Naive thymus-derived CD4-positive, alpha-beta T cell (primary cell): ENCODE measurements around the gene SRRM2. TPM values are rescaled to one million over a fixed set of nuclear protein-coding genes. Genes with fewer than 3 reads are reported as not detected.

Experiments used
- ATAC-seq: fragments of 150-1000 bp; cut with Tn5 transposase; 2 replicates; pipeline ENCODE4 v1.10.0; 2021; ENCODE audit warnings: mild to moderate bottlenecking, moderate library complexity
- CTCF ChIA-PET: fragments of 350-600 bp; sonication (Branson Sonifier 250); formaldehyde crosslinking; loops from one replicate; lab custom pipeline; 2021; ENCODE audit warnings: antibody characterized with exemption; lab: Charles Lee
- POLR2A ChIA-PET: fragments of 350-600 bp; sonication (Branson Sonifier 250); formaldehyde crosslinking; loops from one replicate; lab custom pipeline; 2021; ENCODE audit warnings: antibody characterized with exemption, inconsistent platforms; lab: Charles Lee
- DNase-seq, 9 donors: peaks; one replicate each; pipeline versions ENCODE4 v3.0.0 to v3.0.0-alpha.2; 2020 to 2022; ENCODE audit warnings: mixed read lengths in 1 of 9
- H3K27ac ChIP-seq: one replicate; pipeline ENCODE4 v1.7.0; 2013; ENCODE audit warnings: mild to moderate bottlenecking, low read depth, low read length, moderate library complexity
- H3K27me3 ChIP-seq, 2 donors: one replicate each; pipeline ENCODE4 v1.7.0; 2013; ENCODE audit warnings: low read length in 2 of 2, mild to moderate bottlenecking in 2 of 2, moderate library complexity in 2 of 2; ENCODE audit not compliant: control insufficient read depth in 2 of 2, insufficient read depth in 2 of 2
- H3K36me3 ChIP-seq, 3 experiments: 1 replicate in 2 of 3; 2 replicates in 1 of 3; pipeline ENCODE4 v1.7.0; 2013; ENCODE audit warnings: low read length in 3 of 3, mild to moderate bottlenecking in 3 of 3, moderate library complexity in 1 of 3; ENCODE audit not compliant: insufficient read depth in 3 of 3, control insufficient read depth in 2 of 3
- H3K4me1 ChIP-seq, 2 donors: one replicate each; pipeline ENCODE4 v1.7.0; 2013; ENCODE audit warnings: low read length in 2 of 2, mild to moderate bottlenecking in 2 of 2, moderate library complexity in 1 of 2; ENCODE audit not compliant: control insufficient read depth in 2 of 2, insufficient read depth in 2 of 2
- H3K4me3 ChIP-seq: 2 replicates; pipeline ENCODE4 v1.7.0; 2013; ENCODE audit warnings: mild to moderate bottlenecking, low read length
- H3K9me3 ChIP-seq, 3 experiments: 1 replicate in 2 of 3; 2 replicates in 1 of 3; pipeline ENCODE4 v1.7.0; 2013; ENCODE audit warnings: low read length in 3 of 3; ENCODE audit not compliant: control insufficient read depth in 2 of 3
- H3K27ac Mint-ChIP-seq, 9 donors: one replicate each; pipeline ENCODE4 v1.8.0; 2020 to 2022; ENCODE audit warnings: mixed read lengths in 9 of 9, mild to moderate bottlenecking in 8 of 9, moderate library complexity in 5 of 9, inconsistent platforms in 2 of 9
- H3K27me3 Mint-ChIP-seq, 5 donors: one replicate each; pipeline ENCODE4 v1.8.0; 2021 to 2022; ENCODE audit warnings: mixed read lengths in 5 of 5, mild to moderate bottlenecking in 1 of 5
- H3K36me3 Mint-ChIP-seq, 5 donors: one replicate each; pipeline ENCODE4 v1.8.0; 2020 to 2022; ENCODE audit warnings: mixed read lengths in 5 of 5, mild to moderate bottlenecking in 3 of 5, inconsistent platforms in 1 of 5
- H3K4me1 Mint-ChIP-seq, 7 donors: one replicate each; pipeline ENCODE4 v1.8.0; 2020 to 2022; ENCODE audit warnings: mixed read lengths in 7 of 7, mild to moderate bottlenecking in 3 of 7, inconsistent platforms in 1 of 7
- H3K4me3 Mint-ChIP-seq, 10 donors: one replicate each; pipeline ENCODE4 v1.8.0; 2020 to 2022; ENCODE audit warnings: mild to moderate bottlenecking in 10 of 10, mixed read lengths in 10 of 10, moderate library complexity in 6 of 10, inconsistent platforms in 2 of 10
- H3K9me3 Mint-ChIP-seq, 11 donors: one replicate each; pipeline ENCODE4 v1.8.0; 2020 to 2022; ENCODE audit warnings: mixed read lengths in 11 of 11, mild to moderate bottlenecking in 4 of 11, inconsistent platforms in 1 of 11, moderate library complexity in 1 of 11
- intact Hi-C, 2 donors: fragments of 100-400 bp; cut with micrococcal nuclease; formaldehyde crosslinking; loops; one replicate each; pipeline ENCODE4 v1.15.1; 2023
- polyA plus RNA-seq, 2 donors: library from polyadenylated mRNA; unstranded; fragments of 300-500 nt; fragmentation: Illumina TruSeq; gene quantifications; one replicate each; pipeline ENCODE4 v1.2.3, GENCODE V29; 2021
- total RNA-seq, 6 experiments: library from RNA in 5 of 6; stranded (reverse) in 5 of 6; gene quantifications; 1 replicate in 5 of 6; 2 replicates in 1 of 6; pipeline ENCODE4 v1.2.3 and lab custom pipeline; 2021 to 2026

SRRM2 gene
- total and polyA plus RNA-seq, 7 experiments from 2014 or later, result 52.1 to 1,259 (median 1,016) TPM

- DNase-seq, result no peak
- Histone ChIP-seq H3K27me3 (no peaks in the 10 kb centered on the region), H3K4me3 (no peak overlapping the region), H3K9me3 (no peaks in the 10 kb centered on the region), H3K27ac (no peak overlapping the region), H3K4me1 (no peaks in the 10 kb centered on the region), H3K36me3 (no peaks in the 10 kb centered on the region)
- Mint-ChIP-seq H3K9me3 (no peaks in the 10 kb centered on the region), H3K27ac (no peak overlapping the region), H3K27me3 (peaks cover 0 to 3% (median 0%) of the 10 kb centered on the region in 5 donors), H3K4me1 (no peaks in the 10 kb centered on the region), H3K36me3 (no peaks in the 10 kb centered on the region), H3K4me3 (no peak overlapping the region)
- POLR2A ChIA-PET, result no interaction called here
- ATAC-seq, result no peak
- CTCF ChIA-PET, result interaction anchor here (0.6 kb wide), 1 partner anchor 899 kb away, joined by 3 read pairs; no protein-coding TSS in a partner anchor
- intact Hi-C loops, result no loop called here
Observed at GRCh38 chr16:2737238-2737605, 15.2 kb upstream of the SRRM2 start.

GRCh38 chr16:2737895-2738418 is 14.5 kb upstream of the SRRM2 start:
- H3K9me3 Mint-ChIP-seq, result no peaks in the 10 kb centered on the region
- H3K4me1 ChIP-seq, result no peaks in the 10 kb centered on the region
- no peaks in the 10 kb centered on the region for H3K4me1 Mint-ChIP-seq
- H3K36me3 ChIP-seq, result no peaks in the 10 kb centered on the region
- no peaks in the 10 kb centered on the region for H3K9me3 ChIP-seq
- ATAC-seq (no peak), DNase-seq (no peak)
- no peak overlapping the region for H3K27ac Mint-ChIP-seq
- intact Hi-C loops, result no loop called here
- no peak overlapping the region for H3K4me3 Mint-ChIP-seq
- peaks cover 0 to 3% (median 0%) of the 10 kb centered on the region in 5 donors for H3K27me3 Mint-ChIP-seq
- POLR2A ChIA-PET, result no interaction called here
- no peaks in the 10 kb centered on the region for H3K36me3 Mint-ChIP-seq
- H3K4me3 ChIP-seq, result no peak overlapping the region
- no peaks in the 10 kb centered on the region for H3K27me3 ChIP-seq
- CTCF ChIA-PET, result interaction anchor here (0.6 kb wide), 1 partner anchor 900 kb away, joined by 3 read pairs; no protein-coding TSS in a partner anchor
- H3K27ac ChIP-seq, result no peak overlapping the region

- H3K4me1 ChIP-seq, result no peaks in the 10 kb centered on the region
- Mint-ChIP-seq H3K9me3 (no peaks in the 10 kb centered on the region), H3K4me3 (no peak overlapping the region), H3K36me3 (no peaks in the 10 kb centered on the region), H3K27ac (no peak overlapping the region), H3K4me1 (no peaks in the 10 kb centered on the region), H3K27me3 (peaks cover 0 to 3% (median 0%) of the 10 kb centered on the region in 5 donors)
- no peak for DNase-seq
- intact Hi-C loops, result no loop called here
- H3K27ac ChIP-seq, result no peak overlapping the region
- ChIA-PET POLR2A (no interaction called here), CTCF (no interaction called here)
- H3K9me3 ChIP-seq, result no peaks in the 10 kb centered on the region
- H3K27me3 ChIP-seq, result no peaks in the 10 kb centered on the region
- no peak overlapping the region for H3K4me3 ChIP-seq
- no peaks in the 10 kb centered on the region for H3K36me3 ChIP-seq
- ATAC-seq, result no peak
Observed at GRCh38 chr16:2738615-2739014, 13.8 kb upstream of the SRRM2 start.

GRCh38 chr16:2739625-2740430 is 12.6 kb upstream of the SRRM2 start:
- H3K9me3 Mint-ChIP-seq, result no peaks in the 10 kb centered on the region
- Histone ChIP-seq H3K4me3 (no peak overlapping the region), H3K4me1 (no peaks in the 10 kb centered on the region), H3K36me3 (no peaks in the 10 kb centered on the region), H3K27ac (no peak overlapping the region), H3K9me3 (no peaks in the 10 kb centered on the region), H3K27me3 (no peaks in the 10 kb centered on the region)
- DNase-seq (no peak), ATAC-seq (no peak)
- no peak overlapping the region for H3K4me3 Mint-ChIP-seq
- peaks cover 0 to 3% (median 0%) of the 10 kb centered on the region in 5 donors for H3K27me3 Mint-ChIP-seq
- H3K36me3 Mint-ChIP-seq, result no peaks in the 10 kb centered on the region
- ChIA-PET CTCF (no interaction called here), POLR2A (interaction anchor here (1.1 kb wide), 1 partner anchor 12 kb away, joined by 3 read pairs; no protein-coding TSS in a partner anchor)
- H3K27ac Mint-ChIP-seq, result peak overlapping the region in 1 of 9 donors; percentile 71
- H3K4me1 Mint-ChIP-seq, result no peaks in the 10 kb centered on the region
- intact Hi-C loops, result no loop called here

GRCh38 chr16:2740476-2740875 is 12.0 kb upstream of the SRRM2 start:
- H3K36me3 ChIP-seq, result no peaks in the 10 kb centered on the region
- no peaks in the 10 kb centered on the region for H3K9me3 ChIP-seq
- no peak overlapping the region for H3K4me3 ChIP-seq
- Mint-ChIP-seq H3K9me3 (no peaks in the 10 kb centered on the region), H3K27me3 (peaks cover 0 to 3% (median 0%) of the 10 kb centered on the region in 5 donors), H3K36me3 (no peaks in the 10 kb centered on the region), H3K27ac (peak overlapping the region in 1 of 9 donors; percentile 7), H3K4me3 (peak overlapping the region in 1 of 10 donors; percentile 70), H3K4me1 (peaks cover 0 to 2% (median 0%) of the 10 kb centered on the region in 7 donors)
- ChIA-PET CTCF (interaction anchor here (1.1 kb wide), 1 partner anchor 16 kb away, joined by 3 read pairs; no protein-coding TSS in a partner anchor), POLR2A (no interaction called here)
- no peak for ATAC-seq
- no peaks in the 10 kb centered on the region for H3K4me1 ChIP-seq
- H3K27me3 ChIP-seq, result no peaks in the 10 kb centered on the region
- H3K27ac ChIP-seq, result no peak overlapping the region
- no peak for DNase-seq
- intact Hi-C loops, result no loop called here

- no peaks in the 10 kb centered on the region for H3K9me3 ChIP-seq
- intact Hi-C loops, result no loop called here
- H3K4me1 Mint-ChIP-seq, result peaks cover 0 to 2% (median 0%) of the 10 kb centered on the region in 7 donors
- no peak overlapping the region for H3K4me3 Mint-ChIP-seq
- no peak overlapping the region for H3K27ac Mint-ChIP-seq
- CTCF ChIA-PET, result interaction anchor here (1.1 kb wide), 1 partner anchor 17 kb away, joined by 3 read pairs; no protein-coding TSS in a partner anchor
- no peak overlapping the region for H3K27ac ChIP-seq
- H3K36me3 ChIP-seq, result no peaks in the 10 kb centered on the region
- POLR2A ChIA-PET, result interaction anchor here (1.3 kb wide), 1 partner anchor 11 kb away, joined by 4 read pairs; the partner anchor contains the start of gene SRRM2
- ATAC-seq, result no peak
- no peaks in the 10 kb centered on the region for H3K4me1 ChIP-seq
- no peaks in the 10 kb centered on the region for H3K9me3 Mint-ChIP-seq
- peaks cover 0 to 3% (median 0%) of the 10 kb centered on the region in 5 donors for H3K27me3 Mint-ChIP-seq
- no peak for DNase-seq
- H3K36me3 Mint-ChIP-seq, result no peaks in the 10 kb centered on the region
- no peak overlapping the region for H3K4me3 ChIP-seq
- H3K27me3 ChIP-seq, result no peaks in the 10 kb centered on the region
Observed at GRCh38 chr16:2741168-2741567, 11.3 kb upstream of the SRRM2 start.
